ENCODE measurements around the gene OR6S1.

GRCh38 chr14:20688167-20688839, 46.8 kb upstream of the OR6S1 start, which contains the start of gene ANG:
- TF ChIP-seq, protein P1, sequence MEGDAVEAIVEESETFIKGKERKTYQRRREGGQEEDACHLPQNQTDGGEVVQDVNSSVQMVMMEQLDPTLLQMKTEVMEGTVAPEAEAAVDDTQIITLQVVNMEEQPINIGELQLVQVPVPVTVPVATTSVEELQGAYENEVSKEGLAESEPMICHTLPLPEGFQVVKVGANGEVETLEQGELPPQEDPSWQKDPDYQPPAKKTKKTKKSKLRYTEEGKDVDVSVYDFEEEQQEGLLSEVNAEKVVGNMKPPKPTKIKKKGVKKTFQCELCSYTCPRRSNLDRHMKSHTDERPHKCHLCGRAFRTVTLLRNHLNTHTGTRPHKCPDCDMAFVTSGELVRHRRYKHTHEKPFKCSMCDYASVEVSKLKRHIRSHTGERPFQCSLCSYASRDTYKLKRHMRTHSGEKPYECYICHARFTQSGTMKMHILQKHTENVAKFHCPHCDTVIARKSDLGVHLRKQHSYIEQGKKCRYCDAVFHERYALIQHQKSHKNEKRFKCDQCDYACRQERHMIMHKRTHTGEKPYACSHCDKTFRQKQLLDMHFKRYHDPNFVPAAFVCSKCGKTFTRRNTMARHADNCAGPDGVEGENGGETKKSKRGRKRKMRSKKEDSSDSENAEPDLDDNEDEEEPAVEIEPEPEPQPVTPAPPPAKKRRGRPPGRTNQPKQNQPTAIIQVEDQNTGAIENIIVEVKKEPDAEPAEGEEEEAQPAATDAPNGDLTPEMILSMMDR (conservative IDR thresholded peaks at IDR 0.05; ENCODE audit: low read depth, low read length): no peak
- TF ChIP-seq EZH2 (IDR thresholded peaks at IDR 0.05; ENCODE audit: low read length, unreplicated experiment): no peak
